ENCODE measurements around the gene CPED1.
A peak's percentile ranks its signal among the peaks of the same experiment; 100 is the strongest.

Gene CPED1

GRCh38 chr7:121329191-121330052, 340.9 kb downstream of the CPED1 start:
- peaks cover 25 to 38% of the 10 kb centered on the region in 2 donors for H3K4me1 Mint-ChIP-seq
- peak; percentile 60 to 66 for ATAC-seq (replicated peaks)
- H3K36me3 Mint-ChIP-seq = peaks cover 7 to 13% of the 10 kb centered on the region in 2 donors
- DNase-seq = peak; percentile 49
- peak overlapping the region; percentile 90 to 95 for H3K4me3 Mint-ChIP-seq
- H3K9me3 Mint-ChIP-seq = no peaks in the 10 kb centered on the region
- peak overlapping the region; percentile 87 for H3K27ac Mint-ChIP-seq
- peaks cover 0 to 7% of the 10 kb centered on the region in 2 donors for H3K27me3 Mint-ChIP-seq

- ATAC-seq (replicated peaks) = peak; percentile 51 to 60
- H3K27me3 Mint-ChIP-seq = peaks cover 0 to 7% of the 10 kb centered on the region in 2 donors
- H3K36me3 Mint-ChIP-seq = peaks cover 4 to 11% of the 10 kb centered on the region in 2 donors
- H3K27ac Mint-ChIP-seq = peak overlapping the region; percentile 87
- peaks cover 24 to 38% of the 10 kb centered on the region in 2 donors for H3K4me1 Mint-ChIP-seq
- H3K4me3 Mint-ChIP-seq = peak overlapping the region; percentile 90 to 95
- no peaks in the 10 kb centered on the region for H3K9me3 Mint-ChIP-seq
- no peak for DNase-seq
Measured at GRCh38 chr7:121330053-121330833, 341.7 kb downstream of the CPED1 start.

GRCh38 chr7:121331048-121331447, 342.5 kb downstream of the CPED1 start:
- Mint-ChIP-seq H3K4me3 (no peak overlapping the region), H3K4me1 (peaks cover 23 to 38% of the 10 kb centered on the region in 2 donors), H3K27me3 (peaks cover 0 to 7% of the 10 kb centered on the region in 2 donors), H3K36me3 (peaks cover 3 to 12% of the 10 kb centered on the region in 2 donors), H3K9me3 (no peaks in the 10 kb centered on the region), H3K27ac (no peak overlapping the region)
- ATAC-seq (replicated peaks) (no peak), DNase-seq (no peak)

- Mint-ChIP-seq H3K27me3 (peaks cover 0 to 7% of the 10 kb centered on the region in 2 donors), H3K4me1 (peaks cover 23 to 35% of the 10 kb centered on the region in 2 donors), H3K27ac (no peak overlapping the region), H3K36me3 (peaks cover 3 to 12% of the 10 kb centered on the region in 2 donors), H3K4me3 (peak overlapping the region; percentile 39 to 60), H3K9me3 (no peaks in the 10 kb centered on the region)
- DNase-seq (no peak), ATAC-seq (replicated peaks) (no peak)
Measured at GRCh38 chr7:121331574-121331973, 343.1 kb downstream of the CPED1 start.

GRCh38 chr7:121334376-121334775, 345.9 kb downstream of the CPED1 start:
- no peak overlapping the region for H3K27ac Mint-ChIP-seq
- no peaks in the 10 kb centered on the region for H3K27me3 Mint-ChIP-seq
- H3K36me3 Mint-ChIP-seq = peaks cover 4 to 18% of the 10 kb centered on the region in 2 donors
- no peak for ATAC-seq (replicated peaks)
- H3K9me3 Mint-ChIP-seq = no peaks in the 10 kb centered on the region
- peaks cover 8 to 15% of the 10 kb centered on the region in 2 donors for H3K4me1 Mint-ChIP-seq
- H3K4me3 Mint-ChIP-seq = no peak overlapping the region
- DNase-seq = no peak

- no peak for DNase-seq
- Mint-ChIP-seq H3K4me1 (peaks cover 9 to 12% of the 10 kb centered on the region in 2 donors), H3K36me3 (peaks cover 6 to 21% of the 10 kb centered on the region in 2 donors), H3K4me3 (no peak overlapping the region), H3K9me3 (no peaks in the 10 kb centered on the region), H3K27ac (no peak overlapping the region), H3K27me3 (no peaks in the 10 kb centered on the region)
- ATAC-seq (replicated peaks) = no peak
Measured at GRCh38 chr7:121334875-121335648, 346.6 kb downstream of the CPED1 start.

- H3K36me3 Mint-ChIP-seq = peaks cover 9 to 23% of the 10 kb centered on the region in 2 donors
- no peaks in the 10 kb centered on the region for H3K27me3 Mint-ChIP-seq
- peaks cover 5 to 8% of the 10 kb centered on the region in 2 donors for H3K4me1 Mint-ChIP-seq
- H3K27ac Mint-ChIP-seq = no peak overlapping the region
- no peaks in the 10 kb centered on the region for H3K9me3 Mint-ChIP-seq
- DNase-seq (no peak), ATAC-seq (replicated peaks) (no peak)
- no peak overlapping the region for H3K4me3 Mint-ChIP-seq
Measured at GRCh38 chr7:121336579-121336978, 348.1 kb downstream of the CPED1 start.

- Mint-ChIP-seq H3K4me1 (peaks cover 8 to 13% of the 10 kb centered on the region in 2 donors), H3K36me3 (peaks cover 16 to 29% of the 10 kb centered on the region in 2 donors), H3K27me3 (no peaks in the 10 kb centered on the region), H3K9me3 (no peaks in the 10 kb centered on the region), H3K27ac (no peak overlapping the region), H3K4me3 (no peak overlapping the region)
- ATAC-seq (replicated peaks) = peak; percentile 64 to 66
- DNase-seq = no peak
Measured at GRCh38 chr7:121337398-121337797, 348.9 kb downstream of the CPED1 start.

GRCh38 chr7:121339082-121339481, 350.6 kb downstream of the CPED1 start:
- peaks cover 21 to 33% of the 10 kb centered on the region in 2 donors for H3K36me3 Mint-ChIP-seq
- H3K4me1 Mint-ChIP-seq = peaks cover 13 to 16% of the 10 kb centered on the region in 2 donors
- peak in 1 of 2 donors; percentile 13 for ATAC-seq (replicated peaks)
- H3K27me3 Mint-ChIP-seq = no peaks in the 10 kb centered on the region
- no peak for DNase-seq
- H3K27ac Mint-ChIP-seq = no peak overlapping the region
- H3K4me3 Mint-ChIP-seq = no peak overlapping the region
- no peaks in the 10 kb centered on the region for H3K9me3 Mint-ChIP-seq

- Mint-ChIP-seq H3K27ac (peak overlapping the region; percentile 89), H3K4me3 (no peak overlapping the region), H3K27me3 (no peaks in the 10 kb centered on the region), H3K9me3 (no peaks in the 10 kb centered on the region), H3K4me1 (peaks cover 13 to 33% of the 10 kb centered on the region in 2 donors), H3K36me3 (peaks cover 23 to 42% of the 10 kb centered on the region in 2 donors)
- ATAC-seq (replicated peaks) (no peak), DNase-seq (no peak)
Measured at GRCh38 chr7:121341933-121342332, 353.4 kb downstream of the CPED1 start.

GRCh38 chr7:121342631-121343030, 354.1 kb downstream of the CPED1 start:
- no peaks in the 10 kb centered on the region for H3K9me3 Mint-ChIP-seq
- DNase-seq (no peak), ATAC-seq (replicated peaks) (no peak)
- no peaks in the 10 kb centered on the region for H3K27me3 Mint-ChIP-seq
- H3K4me1 Mint-ChIP-seq = peaks cover 16 to 38% of the 10 kb centered on the region in 2 donors
- H3K4me3 Mint-ChIP-seq = no peak overlapping the region
- peak overlapping the region; percentile 89 for H3K27ac Mint-ChIP-seq
- H3K36me3 Mint-ChIP-seq = peaks cover 28 to 49% of the 10 kb centered on the region in 2 donors

GRCh38 chr7:121343302-121343701, 354.8 kb downstream of the CPED1 start:
- Mint-ChIP-seq H3K4me3 (no peak overlapping the region), H3K4me1 (peaks cover 16 to 38% of the 10 kb centered on the region in 2 donors), H3K27ac (no peak overlapping the region), H3K36me3 (peaks cover 28 to 45% of the 10 kb centered on the region in 2 donors), H3K27me3 (no peaks in the 10 kb centered on the region), H3K9me3 (no peaks in the 10 kb centered on the region)
- no peak for DNase-seq
- no peak for ATAC-seq (replicated peaks)

- Mint-ChIP-seq H3K9me3 (no peaks in the 10 kb centered on the region), H3K27ac (peak overlapping the region; percentile 11), H3K27me3 (no peaks in the 10 kb centered on the region), H3K36me3 (peaks cover 24 to 40% of the 10 kb centered on the region in 2 donors), H3K4me1 (peaks cover 16 to 38% of the 10 kb centered on the region in 2 donors), H3K4me3 (no peak overlapping the region)
- no peak for ATAC-seq (replicated peaks)
- DNase-seq = no peak
Measured at GRCh38 chr7:121344093-121344492, 355.6 kb downstream of the CPED1 start.

- no peaks in the 10 kb centered on the region for H3K27me3 Mint-ChIP-seq
- H3K36me3 Mint-ChIP-seq = peaks cover 24 to 39% of the 10 kb centered on the region in 2 donors
Measured at GRCh38 chr7:121344497-121344896, 356.0 kb downstream of the CPED1 start.

More at GRCh38 chr7:121344497-121344896, 356.0 kb downstream of the CPED1 start:
- DNase-seq = no peak
- Mint-ChIP-seq H3K4me3 (no peak overlapping the region), H3K9me3 (no peaks in the 10 kb centered on the region), H3K27ac (peak overlapping the region; percentile 11), H3K4me1 (peaks cover 16 to 38% of the 10 kb centered on the region in 2 donors)
- ATAC-seq (replicated peaks) = no peak

All from stimulated activated naive B cell treated with anti-CD40 and anti-IgM and Interleukin-4, amounts not matched to agents 10 μg/mL and 1 μg/mL and 100 μg/mL, for 72 hours (primary cell).